GM19467 (cell line): ENCODE results near the gene FBN1.

Source experiments
- ATAC-seq: cut with Tn5 transposase; IDR thresholded peaks from one replicate; pipeline ENCODE4 v1.9.1; 2021; ENCODE audit warnings: mild to moderate bottlenecking, moderate library complexity; ENCODE audit not compliant: unreplicated experiment

FBN1 gene

DNA sequence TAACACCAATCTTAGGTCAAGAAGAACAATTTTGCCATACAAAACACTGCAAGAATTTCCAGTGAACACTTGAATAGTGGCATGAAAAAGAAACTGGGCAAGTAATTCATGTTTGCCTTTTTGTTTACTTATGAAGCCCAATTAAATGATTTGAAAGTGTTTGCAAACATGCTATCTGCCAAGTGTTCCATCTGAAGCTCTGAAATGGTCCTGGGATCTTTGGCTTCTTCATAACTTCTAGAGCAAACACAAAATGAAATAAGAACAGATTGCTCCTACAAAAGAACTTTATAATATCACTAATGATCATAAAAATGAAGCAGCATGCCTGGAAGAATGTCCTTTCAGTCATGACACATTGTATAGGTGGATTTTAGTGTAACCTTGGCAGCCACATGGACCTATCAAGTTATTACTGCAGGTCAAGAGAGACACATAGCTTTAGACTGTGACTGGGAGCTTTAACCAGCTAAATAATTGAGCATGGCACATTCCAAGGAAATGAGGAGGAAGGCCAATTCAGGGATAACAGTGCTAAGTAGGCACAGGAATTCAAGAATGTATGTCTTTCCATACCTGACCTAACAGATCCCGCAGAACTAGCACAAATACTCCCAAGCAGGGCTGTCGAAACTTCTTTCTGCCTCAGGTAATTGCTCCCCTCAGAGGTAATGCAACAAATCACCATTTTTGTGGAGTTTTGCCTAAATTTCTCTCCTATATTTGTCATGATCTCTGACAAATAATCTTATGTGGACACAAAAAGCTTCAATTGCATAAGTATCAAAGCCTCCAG is 169.7 kb downstream of the FBN1 start:
- ATAC-seq = no peak

DNA sequence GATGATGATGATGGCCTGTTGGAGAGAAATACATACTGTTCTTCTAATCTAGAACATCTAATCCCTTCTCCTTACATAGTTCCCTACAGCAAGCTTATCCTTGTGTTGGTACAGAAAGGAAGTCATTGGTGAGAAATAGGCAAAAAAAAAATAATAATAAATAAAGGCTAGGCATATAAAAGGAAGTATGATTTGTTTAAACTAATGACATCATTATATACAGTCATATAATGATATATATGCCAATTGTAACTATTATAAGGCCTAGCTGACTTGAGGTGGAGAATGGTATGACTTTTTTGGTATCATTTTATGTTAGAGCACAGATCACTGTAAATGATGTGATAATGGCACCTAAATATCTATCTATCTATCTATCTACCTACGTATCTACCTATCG is 171.8 kb downstream of the FBN1 start:
- no peak for ATAC-seq

DNA sequence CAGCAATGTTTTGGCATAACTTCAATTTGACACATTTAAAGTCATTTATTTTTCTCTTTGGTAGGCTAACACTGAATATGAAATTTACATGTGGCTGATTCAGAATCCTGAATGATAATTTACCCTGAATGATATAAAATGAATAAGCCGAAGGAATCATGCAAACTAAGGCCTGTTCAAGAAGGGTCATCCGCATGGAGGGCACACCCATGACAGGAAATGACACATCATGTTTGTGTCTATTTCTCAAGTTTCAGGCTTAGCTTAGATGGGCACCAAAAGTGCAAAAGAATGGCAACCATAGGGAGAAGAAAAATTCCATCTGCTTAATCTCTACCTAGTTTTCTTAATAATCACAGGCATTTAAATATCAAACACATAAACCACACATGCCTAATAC is 172.8 kb downstream of the FBN1 start:
- ATAC-seq = no peak

DNA sequence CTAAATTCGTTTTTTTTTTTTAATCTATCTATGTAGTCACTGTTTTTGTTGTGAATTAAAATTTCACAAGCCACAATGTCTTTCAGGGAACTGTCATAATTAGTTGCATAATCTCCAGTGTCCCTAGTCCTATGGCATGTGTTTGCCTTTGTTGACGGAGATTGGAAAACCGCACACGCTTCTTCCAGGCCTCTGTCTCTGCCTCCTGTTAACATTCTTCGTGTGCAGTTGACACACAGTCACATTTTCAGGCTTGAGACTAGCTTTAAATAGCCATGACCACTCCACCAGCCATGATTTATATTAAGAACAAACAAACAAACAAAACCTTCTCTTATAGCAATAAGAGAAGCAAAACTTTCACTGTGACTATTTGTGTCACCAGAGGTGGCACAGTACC is 174.4 kb downstream of the FBN1 start:
- no peak for ATAC-seq

DNA sequence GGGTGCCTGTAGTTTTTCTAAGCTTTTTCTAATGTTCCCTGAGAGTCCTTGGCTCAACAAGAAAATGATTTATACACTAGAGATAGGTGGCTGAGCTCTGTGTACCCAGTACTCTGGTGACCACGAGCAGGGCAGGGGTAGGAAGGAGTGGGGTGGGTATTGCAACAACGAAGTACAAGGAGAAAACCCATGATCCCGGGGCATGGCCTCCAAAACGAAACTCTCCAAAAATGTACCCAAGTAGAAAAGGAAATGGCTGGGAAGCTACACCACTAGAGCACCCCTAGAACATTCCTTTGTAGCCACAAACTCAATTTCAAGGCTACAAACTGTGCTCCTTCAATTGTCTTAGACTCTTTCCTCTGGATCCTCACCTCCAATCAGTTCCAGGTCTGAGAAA is 175.4 kb downstream of the FBN1 start:
- no peak for ATAC-seq

DNA sequence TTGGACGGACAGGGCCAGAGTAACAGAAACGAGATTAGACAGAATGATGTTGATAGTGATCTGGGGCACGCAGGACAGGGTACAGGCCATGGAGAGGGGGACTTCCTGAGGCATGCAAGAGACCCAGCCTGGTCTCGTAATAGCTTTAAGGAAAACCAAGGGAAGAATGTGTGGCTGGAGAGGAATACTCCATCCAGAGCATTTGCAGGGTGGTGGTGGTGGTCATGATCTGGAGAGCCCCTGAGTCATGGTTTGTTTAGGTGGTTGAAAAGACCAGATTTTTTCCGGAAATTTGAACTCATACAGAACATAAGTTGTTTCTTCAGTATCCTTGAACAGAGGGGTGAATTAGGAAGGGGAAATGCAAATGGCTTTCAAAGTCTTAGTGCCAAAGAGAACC is 175.8 kb downstream of the FBN1 start:
- ATAC-seq = no peak

DNA sequence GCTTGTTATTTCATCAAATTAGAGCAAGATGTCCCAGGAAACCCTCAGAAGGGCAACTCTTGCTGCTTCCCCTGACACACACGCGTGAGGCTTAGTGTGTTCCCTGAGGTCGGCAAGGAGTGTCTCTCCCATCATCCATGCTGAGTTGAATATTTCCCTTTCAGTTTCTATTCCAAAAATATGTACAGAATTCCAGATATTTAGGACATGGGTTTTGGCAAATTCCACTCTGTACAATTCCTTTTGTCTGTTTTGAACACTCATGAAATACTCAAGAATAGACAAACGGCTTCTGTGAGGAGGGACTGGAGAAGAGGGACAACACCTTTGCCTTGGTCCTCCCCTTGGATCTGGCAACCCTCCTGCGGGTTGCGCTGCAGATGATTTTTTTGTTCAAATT is 176.2 kb downstream of the FBN1 start:
- ATAC-seq = no peak

DNA sequence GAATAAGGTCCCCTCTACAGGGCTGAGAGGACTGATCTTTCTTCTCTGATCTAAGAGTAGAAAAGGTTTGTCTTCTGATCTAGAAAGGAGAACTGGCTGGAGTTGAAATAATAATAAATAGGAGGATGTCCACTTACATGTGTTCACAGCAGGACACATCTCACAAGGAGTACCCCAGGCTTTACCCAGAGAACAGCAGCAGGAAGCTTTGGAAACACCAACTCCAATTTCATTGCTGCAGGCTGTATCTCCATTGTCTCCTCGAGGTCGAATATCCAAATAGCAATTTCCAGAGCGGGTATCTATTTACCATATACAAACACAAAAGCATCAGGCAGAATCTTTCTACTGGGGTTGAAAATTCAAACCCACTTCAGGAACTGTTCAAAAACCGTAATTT is 177.7 kb downstream of the FBN1 start:
- ATAC-seq = no peak

DNA sequence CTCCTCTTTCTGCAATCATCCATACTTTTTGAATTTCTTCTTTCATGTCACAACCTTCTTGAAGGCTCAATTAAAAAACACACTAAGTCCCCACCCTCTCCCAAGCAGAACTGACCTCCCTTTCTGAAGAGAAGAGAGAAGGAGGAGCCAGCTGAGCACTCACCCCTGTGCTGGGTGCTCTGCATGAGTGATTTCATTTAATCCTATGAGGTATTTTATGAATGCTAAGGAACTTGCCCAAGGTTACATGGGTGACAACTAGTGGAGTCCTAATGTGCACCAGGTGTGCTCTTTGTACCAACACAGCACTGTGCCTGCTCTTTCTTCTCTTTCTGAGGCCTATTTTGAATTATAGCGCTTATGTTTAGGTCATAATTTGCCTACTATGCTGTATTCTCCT is 178.7 kb downstream of the FBN1 start:
- no peak for ATAC-seq

DNA sequence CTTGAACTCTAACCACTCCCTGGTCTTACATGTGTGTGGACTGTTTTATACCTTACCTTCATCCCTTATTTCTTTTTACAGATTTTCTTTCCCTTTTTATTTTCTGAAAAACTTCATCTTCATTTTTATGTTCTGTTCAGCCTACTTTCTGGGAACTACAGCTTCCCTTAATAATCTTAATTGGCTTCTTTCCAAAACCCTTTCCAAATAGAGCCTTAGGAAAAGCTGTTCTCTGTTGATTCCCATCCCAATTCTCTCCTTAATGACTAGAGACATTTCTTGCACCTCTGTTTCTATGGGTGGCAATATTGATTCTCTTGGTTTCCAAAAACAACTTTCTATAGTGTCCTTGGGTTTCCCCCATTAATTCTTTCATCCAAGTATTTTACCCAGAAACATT is 179.4 kb downstream of the FBN1 start:
- ATAC-seq = no peak

DNA sequence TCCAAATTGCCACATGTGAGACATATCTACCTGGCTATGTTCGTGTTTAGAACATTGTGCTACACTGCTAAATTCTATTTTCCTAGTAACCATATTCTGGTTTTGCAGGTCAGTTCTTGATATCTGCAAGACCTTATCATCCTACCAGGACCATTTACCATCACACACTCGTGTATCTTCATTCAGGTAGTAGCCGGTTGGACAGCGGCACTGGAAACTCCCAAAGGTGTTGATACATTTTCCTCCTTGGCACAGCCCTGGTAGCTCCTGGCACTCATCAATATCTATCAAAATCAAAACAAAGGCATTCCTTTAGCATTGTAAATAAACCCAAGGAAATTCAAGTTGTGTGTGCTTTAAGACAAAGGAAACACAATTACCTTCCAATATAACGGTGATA is 180.1 kb downstream of the FBN1 start:
- no peak for ATAC-seq

DNA sequence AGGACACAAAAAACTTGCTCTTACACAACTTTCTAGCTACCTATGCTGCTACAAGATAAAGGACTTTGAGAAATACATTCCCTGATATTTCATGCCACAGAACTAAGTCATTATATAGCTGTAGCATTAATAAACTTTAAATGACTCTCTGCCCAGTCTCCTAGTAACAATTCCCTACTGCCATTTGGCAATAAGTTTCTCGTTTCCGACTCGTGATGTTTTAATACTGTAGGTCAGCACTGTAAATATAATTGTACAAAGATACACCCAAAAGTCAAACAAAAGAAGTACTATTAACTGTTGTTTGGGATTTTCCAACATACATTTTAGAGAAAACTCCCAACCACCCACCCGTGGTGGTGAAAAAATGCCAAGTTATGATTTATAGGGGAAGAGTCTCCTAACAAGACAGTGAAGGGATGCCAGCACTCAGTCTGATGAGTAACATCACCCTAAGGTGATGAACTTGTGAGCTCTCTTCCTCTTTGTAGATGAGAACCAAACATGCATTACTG is 182.1 kb downstream of the FBN1 start:
- ATAC-seq = no peak

DNA sequence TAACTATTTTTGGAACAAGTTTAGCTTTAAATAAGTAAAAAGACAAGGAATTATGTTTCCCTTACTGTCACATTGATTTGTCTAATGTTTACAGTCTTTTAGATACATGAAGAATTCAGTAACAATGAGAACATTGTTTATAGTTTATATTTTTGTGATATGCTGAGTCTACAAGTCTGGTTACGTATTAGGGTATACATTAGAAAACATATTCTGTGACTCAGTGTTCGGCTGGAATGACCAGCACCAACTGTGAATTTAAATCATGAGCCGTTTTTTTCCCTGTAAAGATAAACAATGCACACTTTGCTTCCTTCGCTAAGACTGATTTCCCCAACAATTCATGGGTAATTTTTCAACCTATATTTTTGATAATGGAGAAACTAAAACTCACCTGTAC is 182.8 kb downstream of the FBN1 start:
- no peak for ATAC-seq

DNA sequence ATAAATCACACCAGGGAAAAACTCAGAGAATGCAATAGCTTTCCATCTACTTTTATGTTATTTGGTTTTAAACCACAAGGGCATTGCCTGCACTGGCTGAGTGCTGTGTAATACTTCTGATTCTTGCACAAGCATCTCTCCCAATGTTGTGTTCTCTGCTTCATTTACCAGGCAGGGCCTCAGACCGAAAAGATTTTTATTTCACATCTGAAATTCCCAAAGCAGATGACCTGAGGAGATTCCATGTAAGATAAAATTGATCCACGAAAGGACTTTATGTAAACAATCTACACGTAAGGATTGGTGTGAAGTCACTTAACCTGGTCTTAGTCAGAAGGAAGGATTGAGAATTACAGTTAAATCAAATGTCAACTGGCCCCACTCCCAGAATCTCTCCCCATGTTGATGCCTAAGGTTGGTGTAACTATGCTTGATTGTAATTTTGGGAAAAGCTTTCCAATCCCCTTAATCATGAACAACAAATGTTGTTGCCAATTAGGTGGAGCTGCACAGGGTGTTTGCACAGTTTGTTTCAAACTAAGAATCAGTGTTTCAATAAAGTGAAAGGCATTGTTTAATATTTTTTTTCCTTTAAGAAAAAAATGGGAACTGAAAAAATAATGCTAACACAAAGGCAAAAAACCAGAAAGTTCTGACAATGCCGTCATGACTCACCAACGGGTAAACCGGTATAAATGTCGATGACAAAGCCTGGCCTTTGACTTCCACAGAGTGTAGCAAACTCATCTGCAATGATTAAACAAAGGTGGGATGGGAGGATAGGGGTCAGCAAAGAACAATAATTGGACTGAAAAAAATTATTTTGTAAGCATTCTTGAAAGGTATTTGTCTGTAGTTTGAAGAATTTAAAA is 185.7 kb downstream of the FBN1 start:
- no peak for ATAC-seq

DNA sequence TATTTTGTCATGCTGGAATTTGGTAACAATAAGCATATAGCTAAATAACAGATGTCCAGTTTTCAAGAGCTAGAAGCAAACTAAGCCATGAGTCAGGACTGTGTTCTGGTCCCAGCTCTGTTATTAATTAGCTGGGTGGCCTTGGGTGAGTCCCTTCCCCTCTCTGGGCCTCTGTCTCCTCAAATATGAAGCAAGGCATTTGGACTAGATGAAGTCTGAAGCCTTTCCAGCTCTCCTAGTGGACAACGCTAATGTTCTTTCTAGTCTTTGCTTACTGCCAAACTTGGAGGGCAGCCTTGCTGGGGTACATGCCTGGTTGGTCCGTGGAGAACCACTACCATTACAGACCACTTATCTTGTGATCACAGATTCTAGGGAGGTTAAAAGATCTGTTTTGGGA is 186.6 kb downstream of the FBN1 start:
- no peak for ATAC-seq

DNA sequence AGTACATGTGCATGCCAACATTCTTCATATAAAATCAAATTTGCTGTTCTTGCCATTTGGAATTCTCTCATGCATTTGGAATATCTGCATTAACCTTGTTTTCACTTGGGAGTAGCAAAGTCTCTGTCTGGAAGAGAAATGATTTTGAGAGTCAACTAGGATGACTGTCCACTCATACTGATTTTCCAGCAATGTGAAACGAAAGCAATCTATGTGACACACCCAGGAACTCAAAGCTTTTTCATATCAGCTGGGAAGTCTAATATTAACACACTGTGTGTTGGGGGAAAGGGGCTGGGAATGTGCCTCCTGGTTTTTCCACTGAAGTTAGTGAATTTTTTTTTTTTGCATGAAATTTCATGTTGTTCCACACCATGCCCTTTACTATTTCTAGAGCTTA is 189.4 kb downstream of the FBN1 start:
- ATAC-seq = no peak

DNA sequence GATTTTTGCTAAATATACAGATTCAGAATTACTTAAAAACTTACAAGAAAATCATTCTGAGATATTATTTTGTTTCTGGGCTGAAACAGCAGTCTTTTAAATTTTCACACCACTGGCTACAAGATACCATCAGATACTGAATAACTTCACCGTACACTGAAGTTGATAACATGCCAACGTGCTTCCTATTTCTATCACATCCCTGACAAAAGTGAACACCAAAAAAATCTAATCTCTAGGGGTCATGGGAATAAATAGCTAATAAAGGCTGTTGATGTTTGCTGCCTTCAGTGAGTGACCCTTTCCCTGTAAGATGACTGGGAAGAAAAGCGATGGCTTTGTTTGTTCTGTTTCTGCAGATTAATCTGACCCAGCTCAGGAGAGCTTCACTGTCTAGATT is 193.8 kb downstream of the FBN1 start:
- ATAC-seq = no peak

DNA sequence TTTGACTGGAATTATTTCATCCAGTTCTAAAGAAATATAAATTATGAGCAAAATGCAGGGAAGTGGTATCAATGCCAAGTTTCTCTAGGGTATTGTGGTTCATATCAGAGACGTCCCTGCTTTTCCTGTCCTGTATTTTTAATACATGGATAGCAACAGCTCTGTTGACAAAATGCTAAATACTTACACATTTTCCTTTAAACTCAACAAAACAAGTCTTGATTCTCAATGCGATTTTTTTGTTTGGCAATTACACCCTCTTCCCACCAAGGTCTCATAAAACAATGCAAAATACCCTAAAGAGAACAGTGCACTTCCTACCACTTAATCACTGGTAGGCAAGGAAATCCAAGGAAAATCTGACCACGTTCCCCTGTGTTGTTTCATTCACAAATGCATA is 194.3 kb downstream of the FBN1 start:
- ATAC-seq = no peak

DNA sequence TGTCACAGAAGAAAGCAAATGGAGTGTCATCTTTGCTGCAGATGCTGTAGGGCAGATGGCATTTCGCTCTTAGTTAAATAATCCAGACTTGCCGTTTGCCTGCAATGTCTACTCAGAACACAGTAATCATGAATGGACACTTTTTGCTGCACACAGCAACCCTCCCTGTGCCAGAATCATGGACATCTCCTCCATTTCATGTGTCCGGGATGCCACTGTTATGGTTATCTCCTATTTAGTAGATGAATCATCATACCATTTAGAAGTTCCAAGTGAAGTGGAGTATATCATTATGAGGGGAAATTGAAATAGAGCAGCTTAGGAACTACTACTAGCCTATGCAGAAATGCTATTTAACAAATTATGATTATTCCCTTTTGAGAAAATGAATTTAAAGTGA is 195.8 kb downstream of the FBN1 start:
- no peak for ATAC-seq

DNA sequence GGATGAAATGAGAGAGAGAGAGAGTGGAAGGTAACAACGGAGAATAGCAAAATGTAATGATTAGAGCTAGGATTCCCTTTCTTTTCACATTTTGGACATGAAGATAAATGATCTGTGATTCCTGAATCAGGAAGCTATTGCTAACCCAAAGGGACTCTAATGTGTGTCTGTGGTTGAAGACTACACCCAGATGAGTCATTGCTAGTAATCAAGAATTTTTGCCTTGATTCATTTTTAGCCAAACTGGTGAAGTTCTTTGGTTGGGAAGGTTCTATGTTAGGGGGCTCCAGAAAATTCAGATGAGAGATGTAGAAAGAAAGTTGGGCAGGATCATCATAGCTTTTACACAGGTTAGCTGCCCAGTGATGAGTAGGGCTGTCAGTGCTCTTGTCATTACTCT is 197.9 kb downstream of the FBN1 start:
- no peak for ATAC-seq

DNA sequence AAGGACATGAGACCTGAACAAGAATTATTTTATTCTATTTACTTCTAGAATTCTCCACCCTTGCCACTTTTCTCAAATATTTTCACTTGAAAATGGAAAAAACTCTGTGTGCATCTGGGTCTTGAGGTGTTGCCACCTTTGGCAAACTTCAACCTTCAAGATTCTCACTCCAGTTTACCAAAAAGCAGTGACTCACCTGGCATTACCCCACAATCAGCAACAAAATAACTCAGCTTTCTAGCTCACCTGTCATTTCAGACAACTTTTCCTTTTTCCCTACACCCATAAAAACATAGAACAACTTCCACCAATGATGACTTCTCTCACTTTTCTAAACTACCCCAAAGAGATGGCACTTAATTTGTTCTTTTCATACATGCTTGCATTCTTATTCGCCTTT is 198.5 kb downstream of the FBN1 start:
- no peak for ATAC-seq

DNA sequence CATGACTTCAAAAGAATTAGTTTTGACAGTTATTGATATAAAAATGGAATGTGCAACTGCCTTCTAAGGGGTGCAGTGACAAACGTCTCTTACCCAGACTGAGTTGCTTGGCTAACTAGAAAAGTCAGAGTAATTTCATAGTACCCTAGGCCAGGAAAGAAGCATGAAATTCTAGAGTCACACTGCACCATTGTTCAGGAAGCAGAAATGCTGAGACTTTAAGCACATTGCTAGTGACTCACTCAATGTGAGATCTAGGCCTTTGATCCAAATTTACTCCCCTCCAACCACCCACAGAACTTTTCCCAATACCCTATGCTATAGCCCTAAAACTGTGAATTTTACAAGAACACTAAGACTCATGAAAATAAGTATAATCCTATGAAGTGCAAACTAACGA is 203.5 kb downstream of the FBN1 start:
- no peak for ATAC-seq
